CD4-positive, alpha-beta memory T cell (primary cell): ENCODE results near the gene KPNB1. TPM values are rescaled to one million over a fixed set of nuclear protein-coding genes. Genes with fewer than 3 reads are reported as not detected.

Experiments used
- CTCF ChIA-PET: fragments of 350-600 bp; sonication (Branson Sonifier 250); formaldehyde crosslinking; loops from one replicate; lab custom pipeline; 2021; ENCODE audit warnings: inconsistent platforms; ENCODE audit not compliant: partially characterized antibody; lab: Charles Lee
- POLR2A ChIA-PET: fragments of 350-600 bp; sonication (Branson Sonifier 250); formaldehyde crosslinking; loops from one replicate; lab custom pipeline; 2021; ENCODE audit not compliant: partially characterized antibody; lab: Charles Lee
- DNase-seq, 5 donors: peaks; one replicate each; pipeline versions ENCODE4 v3.0.0 to v3.0.0-alpha.2; 2020 to 2022; ENCODE audit warnings: mixed read lengths in 1 of 5
- H3K27ac ChIP-seq: one replicate; pipeline ENCODE4 v1.7.0; 2013; ENCODE audit warnings: low read depth, low read length
- H3K27me3 ChIP-seq: 2 replicates; pipeline ENCODE4 v1.7.0; 2013; ENCODE audit warnings: mild to moderate bottlenecking, low read length, moderate library complexity; ENCODE audit not compliant: insufficient read depth
- H3K36me3 ChIP-seq: 2 replicates; pipeline ENCODE4 v1.7.0; 2013; ENCODE audit warnings: mild to moderate bottlenecking, low read length, moderate library complexity; ENCODE audit not compliant: insufficient read depth
- H3K4me1 ChIP-seq: 2 replicates; pipeline ENCODE4 v1.7.0; 2013; ENCODE audit warnings: mild to moderate bottlenecking, low read length, moderate library complexity; ENCODE audit not compliant: insufficient read depth
- H3K4me3 ChIP-seq, 2 donors: one replicate each; pipeline ENCODE4 v1.7.0; 2013; ENCODE audit warnings: low read length in 2 of 2, mild to moderate bottlenecking in 1 of 2
- H3K9me3 ChIP-seq, 2 donors: one replicate each; pipeline ENCODE4 v1.7.0; 2013; ENCODE audit warnings: low read length in 2 of 2, control low read depth in 1 of 2; ENCODE audit not compliant: control insufficient read depth in 1 of 2
- H3K27ac Mint-ChIP-seq, 7 donors: one replicate each; pipeline ENCODE4 v1.8.0; 2020 to 2021; ENCODE audit warnings: mixed read lengths in 7 of 7, mild to moderate bottlenecking in 6 of 7, inconsistent platforms in 3 of 7, moderate library complexity in 3 of 7
- H3K27me3 Mint-ChIP-seq, 2 donors: one replicate each; pipeline ENCODE4 v1.8.0; 2020 to 2021; ENCODE audit warnings: mixed read lengths in 2 of 2
- H3K36me3 Mint-ChIP-seq, 2 donors: one replicate each; pipeline ENCODE4 v1.8.0; 2020 to 2021; ENCODE audit warnings: mixed read lengths in 2 of 2, inconsistent platforms in 1 of 2, mild to moderate bottlenecking in 1 of 2
- H3K4me1 Mint-ChIP-seq, 4 donors: one replicate each; pipeline ENCODE4 v1.8.0; 2020 to 2021; ENCODE audit warnings: mixed read lengths in 4 of 4, mild to moderate bottlenecking in 1 of 4
- H3K4me3 Mint-ChIP-seq, 8 donors: one replicate each; pipeline ENCODE4 v1.8.0; 2020 to 2021; ENCODE audit warnings: mixed read lengths in 8 of 8, mild to moderate bottlenecking in 7 of 8, moderate library complexity in 6 of 8, inconsistent platforms in 3 of 8
- H3K9me3 Mint-ChIP-seq, 8 donors: one replicate each; pipeline ENCODE4 v1.8.0; 2020 to 2021; ENCODE audit warnings: mixed read lengths in 8 of 8, mild to moderate bottlenecking in 5 of 8, inconsistent platforms in 3 of 8, moderate library complexity in 1 of 8
- intact Hi-C: fragments of 100-400 bp; cut with micrococcal nuclease; formaldehyde crosslinking; loops from one replicate; pipeline ENCODE4 v1.15.1; 2023
- polyA plus RNA-seq, 2 donors: library from polyadenylated mRNA; unstranded; fragments of 300-500 nt; fragmentation: Illumina TruSeq; gene quantifications; one replicate each; pipeline ENCODE4 v1.2.3, GENCODE V29; 2021
- total RNA-seq, 2 experiments: library from RNA; stranded (reverse); gene quantifications; one replicate each; pipeline ENCODE4 v1.2.3, GENCODE V29; 2021

Gene KPNB1
- total and polyA plus RNA-seq, 4 experiments from 2014 or later = 13.4 to 268 (median 142) TPM

DNA sequence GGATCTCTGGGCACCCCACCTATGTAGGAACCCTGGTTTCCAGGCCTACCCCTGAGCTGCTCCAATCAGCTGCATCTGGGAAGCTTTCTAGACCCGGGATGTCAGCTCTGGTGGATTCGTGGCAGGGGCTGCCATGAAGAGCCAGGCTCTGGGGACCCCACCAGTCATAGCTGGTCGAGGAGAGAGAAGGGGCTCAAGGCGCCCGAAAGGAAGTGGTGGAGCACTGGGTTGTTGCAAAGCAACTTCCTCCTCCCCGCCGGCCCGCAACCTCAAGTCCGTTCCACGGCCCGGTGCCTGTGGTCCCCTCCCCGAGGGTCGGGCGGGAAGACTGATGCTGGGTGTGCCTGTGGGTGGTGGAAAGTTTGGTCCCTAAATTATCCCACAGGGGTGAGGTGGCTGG lies 54.4 kb downstream of the KPNB1 start:
- Mint-ChIP-seq H3K27me3 (no peaks in the 10 kb centered on the region), H3K27ac (peak overlapping the region; percentile 80 to 96 (median 92)), H3K4me3 (peak overlapping the region in 7 of 8 donors; percentile 68 to 90 (median 74)), H3K36me3 (peaks cover 0 to 1% of the 10 kb centered on the region in 2 donors), H3K4me1 (peaks cover 59 to 81% (median 69%) of the 10 kb centered on the region in 4 donors), H3K9me3 (no peaks in the 10 kb centered on the region)
- H3K4me3 ChIP-seq = peak overlapping the region in 1 of 2 donors; percentile 2
- no peaks in the 10 kb centered on the region for H3K36me3 ChIP-seq
- peak in 1 of 5 donors; percentile 25 for DNase-seq
- peaks cover 84% of the 10 kb centered on the region for H3K4me1 ChIP-seq
- no peaks in the 10 kb centered on the region for H3K9me3 ChIP-seq
- POLR2A ChIA-PET = interaction anchor here (1.2 to 8.7 kb wide), 9 partner anchors 8 to 191 kb away, joined by 3 to 145 read pairs (median 4); partner anchors contain the start of genes KPNB1, SP2, TBKBP1 and TBX21
- H3K27ac ChIP-seq = peak overlapping the region; percentile 48
- intact Hi-C loops = no loop called here
- H3K27me3 ChIP-seq = no peaks in the 10 kb centered on the region
- CTCF ChIA-PET = interaction anchor here (0.8 to 5.3 kb wide), 4 partner anchors 14 to 37 kb away, joined by 4 to 26 read pairs (median 16); partner anchors contain the start of gene TBX21

DNA sequence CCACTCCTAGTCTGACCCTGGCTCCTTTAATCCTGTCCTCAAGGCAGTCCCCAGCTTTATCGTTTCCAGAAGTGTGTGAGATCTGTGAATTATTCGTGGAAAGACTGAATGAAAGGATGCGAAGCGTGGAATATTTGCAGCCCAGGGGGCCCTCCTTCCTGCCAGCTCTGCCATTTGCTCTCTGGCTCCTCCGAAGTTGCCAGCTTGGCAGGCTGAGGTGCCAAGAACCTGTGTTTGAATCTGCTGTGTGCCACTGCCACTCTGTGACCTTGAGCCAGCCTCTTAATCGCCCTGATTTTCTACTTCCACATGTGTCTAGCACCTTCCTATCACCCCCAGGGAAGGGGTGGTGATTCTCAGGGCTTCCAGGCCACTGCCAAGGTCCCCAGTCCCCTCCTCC lies 55.0 kb downstream of the KPNB1 start:
- Histone ChIP-seq H3K27me3 (no peaks in the 10 kb centered on the region), H3K27ac (peak overlapping the region; percentile 48), H3K4me1 (peaks cover 79% of the 10 kb centered on the region), H3K36me3 (no peaks in the 10 kb centered on the region), H3K9me3 (no peaks in the 10 kb centered on the region), H3K4me3 (no peak overlapping the region)
- Mint-ChIP-seq H3K4me3 (peak overlapping the region in 6 of 8 donors; percentile 58 to 90 (median 73)), H3K27ac (peak overlapping the region; percentile 53 to 96 (median 86)), H3K27me3 (no peaks in the 10 kb centered on the region), H3K36me3 (peaks cover 1 to 4% of the 10 kb centered on the region in 2 donors), H3K9me3 (no peaks in the 10 kb centered on the region), H3K4me1 (peaks cover 57 to 80% (median 68%) of the 10 kb centered on the region in 4 donors)
- peak in 1 of 5 donors; percentile 39 for DNase-seq
- intact Hi-C loops = loop anchor here (1.0 kb wide), 1 partner anchor 15 kb away; no protein-coding TSS in a partner anchor
- CTCF ChIA-PET = interaction anchor here (0.8 to 5.3 kb wide), 4 partner anchors 13 to 36 kb away, joined by 4 to 26 read pairs (median 16); partner anchors contain the start of gene TBX21
- POLR2A ChIA-PET = interaction anchor here (1.2 to 8.7 kb wide), 7 partner anchors 10 to 191 kb away, joined by 3 to 145 read pairs (median 4); partner anchors contain the start of genes SP2, TBKBP1 and TBX21

DNA sequence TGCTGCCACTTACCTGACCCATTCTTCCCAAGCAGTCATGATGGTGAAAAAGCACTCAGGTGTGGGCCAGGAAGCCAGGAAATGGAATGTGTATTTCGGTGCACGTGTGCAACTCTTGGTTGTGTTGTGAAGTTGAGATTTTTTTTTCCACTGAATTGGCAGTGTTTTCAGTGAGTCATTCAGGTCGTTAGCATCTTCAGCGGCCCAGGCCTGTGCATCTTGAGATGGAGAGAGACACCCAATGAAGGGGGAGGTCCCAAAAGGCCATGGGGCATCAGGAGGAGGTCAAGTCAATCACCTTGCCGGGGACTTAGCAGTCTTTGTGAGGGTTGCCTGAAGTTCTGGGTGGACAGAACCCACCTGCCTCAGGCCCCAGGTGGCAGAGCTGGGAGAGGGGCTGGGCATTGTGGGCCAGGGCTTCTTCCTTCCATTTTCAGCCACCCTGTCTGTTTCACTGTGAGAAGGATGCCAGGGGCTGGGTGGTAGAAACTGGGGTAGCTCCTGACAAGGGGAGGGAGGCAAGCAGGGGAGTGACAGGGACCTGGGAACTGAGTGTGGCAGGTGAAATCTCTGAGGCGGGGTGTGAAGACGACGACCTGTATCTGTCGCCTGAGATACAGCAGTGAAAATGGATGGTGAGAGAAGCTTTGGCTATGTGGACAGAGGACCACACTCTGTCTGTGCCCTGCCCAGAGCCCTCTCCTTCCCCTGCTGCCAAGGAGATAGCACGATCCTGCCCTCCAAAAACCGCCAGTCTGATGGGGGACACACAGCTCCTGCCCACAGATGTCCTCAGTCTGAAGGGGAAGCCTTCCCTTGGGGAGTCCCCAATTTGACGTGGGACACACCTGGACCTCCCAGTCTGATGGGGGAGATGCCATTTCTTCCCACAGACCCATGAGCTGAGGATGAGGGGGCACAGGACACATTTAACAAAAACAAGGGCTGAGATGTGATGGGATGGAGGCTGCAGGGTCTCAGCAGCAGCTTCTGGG lies 56.1 kb downstream of the KPNB1 start:
- Mint-ChIP-seq H3K27ac (peak overlapping the region; percentile 82 to 96 (median 92)), H3K4me3 (peak overlapping the region; percentile 66 to 90 (median 74)), H3K36me3 (peaks cover 1 to 5% of the 10 kb centered on the region in 2 donors), H3K4me1 (peaks cover 57 to 75% (median 67%) of the 10 kb centered on the region in 4 donors), H3K9me3 (no peaks in the 10 kb centered on the region), H3K27me3 (no peaks in the 10 kb centered on the region)
- CTCF ChIA-PET = interaction anchor here (1.7 to 5.3 kb wide), 4 partner anchors 8 to 96 kb away, joined by 5 to 26 read pairs (median 24); partner anchors contain the start of gene TBX21
- H3K36me3 ChIP-seq = no peaks in the 10 kb centered on the region
- no peak overlapping the region for H3K4me3 ChIP-seq
- no peaks in the 10 kb centered on the region for H3K9me3 ChIP-seq
- peaks cover 72% of the 10 kb centered on the region for H3K4me1 ChIP-seq
- DNase-seq = peak in 1 of 5 donors; percentile 78
- H3K27me3 ChIP-seq = no peaks in the 10 kb centered on the region
- H3K27ac ChIP-seq = peak overlapping the region; percentile 32
- intact Hi-C loops = loop anchor here (1.0 kb wide), 1 partner anchor 13 kb away; no protein-coding TSS in a partner anchor
- POLR2A ChIA-PET = interaction anchor here (0.6 to 8.7 kb wide), 9 partner anchors 11 to 63 kb away, joined by 3 to 145 read pairs (median 3); partner anchors contain the start of genes KPNB1, TBKBP1 and TBX21

DNA sequence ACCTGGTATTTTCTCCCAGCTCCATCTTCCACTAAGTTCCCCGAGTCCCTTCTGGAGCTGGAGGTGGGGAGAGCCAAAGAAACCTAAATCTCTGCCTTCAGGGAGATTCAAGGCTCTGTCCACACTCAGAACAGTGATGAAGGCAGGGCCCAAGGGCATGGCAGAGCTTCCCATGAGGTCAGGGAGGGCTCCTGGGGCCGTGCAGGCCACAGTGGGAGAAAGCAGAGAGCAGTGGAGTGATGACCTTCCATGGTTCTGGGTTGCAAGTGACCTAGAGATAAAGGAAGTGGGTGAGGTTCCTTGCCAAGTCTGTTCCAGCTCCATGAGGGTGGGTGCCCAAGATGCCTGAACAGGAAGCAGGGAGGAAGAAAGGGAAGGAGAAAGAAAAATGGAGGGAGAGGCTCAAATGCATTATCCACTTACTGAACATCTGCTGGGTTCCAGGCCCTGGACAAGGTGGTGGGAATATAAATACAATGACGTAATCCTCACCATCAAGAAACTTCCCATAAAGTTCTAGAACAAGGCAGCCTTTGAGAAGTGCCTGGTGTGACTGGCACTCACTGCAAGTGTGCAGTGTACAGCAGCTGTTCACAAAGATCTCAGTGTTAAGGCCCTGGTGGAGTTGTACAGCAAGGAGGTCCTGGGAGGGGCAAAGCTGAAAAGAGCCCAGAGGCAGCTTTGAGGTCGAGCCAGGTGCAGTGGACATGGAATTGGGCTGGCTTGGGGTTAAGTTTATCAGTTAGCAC lies 57.5 kb downstream of the KPNB1 start:
- Mint-ChIP-seq H3K36me3 (peaks cover 1 to 5% of the 10 kb centered on the region in 2 donors), H3K4me3 (peak overlapping the region in 7 of 8 donors; percentile 0 to 90 (median 71)), H3K27ac (peak overlapping the region in 5 of 7 donors; percentile 47 to 96 (median 92)), H3K4me1 (peaks cover 49 to 69% (median 59%) of the 10 kb centered on the region in 4 donors), H3K27me3 (no peaks in the 10 kb centered on the region), H3K9me3 (no peaks in the 10 kb centered on the region)
- no peaks in the 10 kb centered on the region for H3K27me3 ChIP-seq
- CTCF ChIA-PET = interaction anchor here (0.8 to 5.3 kb wide), 10 partner anchors 8 to 95 kb away, joined by 3 to 26 read pairs (median 6); partner anchors contain the start of gene TBX21
- H3K4me1 ChIP-seq = peaks cover 58% of the 10 kb centered on the region
- no peak overlapping the region for H3K4me3 ChIP-seq
- POLR2A ChIA-PET = interaction anchor here (1.0 to 8.7 kb wide), 9 partner anchors 9 to 188 kb away, joined by 3 to 145 read pairs (median 5); partner anchors contain the start of genes KPNB1, SP2, TBKBP1 and TBX21
- intact Hi-C loops = no loop called here
- H3K9me3 ChIP-seq = no peaks in the 10 kb centered on the region
- H3K36me3 ChIP-seq = no peaks in the 10 kb centered on the region
- peak in 1 of 5 donors; percentile 30 for DNase-seq
- no peak overlapping the region for H3K27ac ChIP-seq

DNA sequence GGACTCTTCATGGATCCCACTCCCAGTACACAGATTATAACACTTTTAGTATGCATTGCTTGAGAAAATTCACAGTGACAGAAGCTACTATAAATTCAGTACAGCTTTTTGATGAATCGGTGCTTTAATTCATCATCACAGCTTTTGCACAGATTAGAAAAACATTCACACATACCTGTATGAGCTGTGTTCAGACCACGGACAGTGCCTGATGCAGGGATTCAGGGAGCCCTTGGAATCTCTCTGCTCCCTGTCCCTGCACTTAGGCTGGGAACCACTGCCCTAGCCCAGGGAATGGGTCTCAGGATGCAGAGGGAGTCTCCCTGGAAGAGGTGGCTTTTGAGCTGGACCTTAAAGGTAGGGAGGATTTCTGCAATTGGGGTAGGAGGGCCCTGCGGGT lies 58.2 kb downstream of the KPNB1 start:
- POLR2A ChIA-PET = interaction anchor here (1.3 to 8.7 kb wide), 5 partner anchors 8 to 26 kb away, joined by 3 to 145 read pairs (median 17); partner anchors contain the start of genes TBKBP1 and TBX21
- Mint-ChIP-seq H3K27ac (peak overlapping the region in 1 of 7 donors; percentile 96), H3K4me3 (peak overlapping the region in 1 of 8 donors; percentile 0), H3K27me3 (no peaks in the 10 kb centered on the region), H3K4me1 (peaks cover 46 to 68% (median 57%) of the 10 kb centered on the region in 4 donors), H3K36me3 (peaks cover 1 to 5% of the 10 kb centered on the region in 2 donors), H3K9me3 (no peaks in the 10 kb centered on the region)
- CTCF ChIA-PET = interaction anchor here (0.8 to 5.3 kb wide), 8 partner anchors 8 to 94 kb away, joined by 3 to 26 read pairs (median 6); partner anchors contain the start of gene TBX21
- Histone ChIP-seq H3K36me3 (no peaks in the 10 kb centered on the region), H3K9me3 (no peaks in the 10 kb centered on the region), H3K27ac (no peak overlapping the region), H3K27me3 (no peaks in the 10 kb centered on the region), H3K4me3 (no peak overlapping the region), H3K4me1 (peaks cover 52% of the 10 kb centered on the region)
- intact Hi-C loops = no loop called here
- no peak for DNase-seq

DNA sequence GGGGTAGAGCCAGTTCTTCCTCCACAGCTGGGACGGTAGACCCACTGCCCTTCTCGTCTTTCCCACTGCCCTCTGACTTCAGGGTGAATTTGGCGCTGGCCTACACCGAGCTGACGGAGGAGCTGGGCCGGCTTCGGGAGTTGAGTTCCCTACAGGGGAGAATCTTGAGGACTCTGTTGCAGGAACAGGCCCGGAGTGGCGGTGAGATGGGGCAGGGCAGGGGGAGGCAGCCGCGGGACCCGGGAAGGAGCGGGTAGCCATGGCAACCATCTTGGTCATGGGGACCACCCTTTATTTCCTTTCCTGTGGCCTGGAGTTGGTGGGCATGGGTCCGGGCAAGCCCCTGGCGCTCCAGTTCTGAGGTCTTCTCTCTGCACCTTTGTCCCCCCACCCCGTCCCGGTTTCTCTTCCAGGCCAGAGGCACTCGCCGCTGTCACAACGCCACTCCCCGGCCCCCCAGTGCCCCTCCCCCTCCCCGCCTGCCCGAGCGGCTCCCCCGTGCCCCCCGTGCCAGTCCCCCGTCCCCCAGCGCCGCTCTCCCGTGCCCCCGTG lies 58.7 kb downstream of the KPNB1 start:
- H3K4me3 ChIP-seq = no peak overlapping the region
- ChIA-PET POLR2A (interaction anchor here (1.3 to 8.7 kb wide), 5 partner anchors 8 to 26 kb away, joined by 3 to 145 read pairs (median 17); partner anchors contain the start of genes TBKBP1 and TBX21), CTCF (interaction anchor here (0.8 to 5.3 kb wide), 8 partner anchors 9 to 93 kb away, joined by 3 to 26 read pairs (median 6); partner anchors contain the start of gene TBX21)
- H3K36me3 Mint-ChIP-seq = peaks cover 1 to 5% of the 10 kb centered on the region in 2 donors
- no peaks in the 10 kb centered on the region for H3K27me3 Mint-ChIP-seq
- no peaks in the 10 kb centered on the region for H3K27me3 ChIP-seq
- H3K36me3 ChIP-seq = no peaks in the 10 kb centered on the region
- peaks cover 47% of the 10 kb centered on the region for H3K4me1 ChIP-seq
- intact Hi-C loops = no loop called here
- no peaks in the 10 kb centered on the region for H3K9me3 ChIP-seq
- H3K27ac ChIP-seq = no peak overlapping the region
- no peak overlapping the region for H3K27ac Mint-ChIP-seq
- H3K4me1 Mint-ChIP-seq = peaks cover 44 to 68% (median 54%) of the 10 kb centered on the region in 4 donors
- no peaks in the 10 kb centered on the region for H3K9me3 Mint-ChIP-seq
- no peak overlapping the region for H3K4me3 Mint-ChIP-seq
- DNase-seq = peak in 1 of 5 donors; percentile 33
